HCEC 1CT (cell line): ENCODE data around the gene FBXO30.

ENCODE experiments used
- DNase-seq: peaks from one replicate; pipeline ENCODE4 v3.0.0-alpha.2; 2017

The FBXO30 gene

DNA sequence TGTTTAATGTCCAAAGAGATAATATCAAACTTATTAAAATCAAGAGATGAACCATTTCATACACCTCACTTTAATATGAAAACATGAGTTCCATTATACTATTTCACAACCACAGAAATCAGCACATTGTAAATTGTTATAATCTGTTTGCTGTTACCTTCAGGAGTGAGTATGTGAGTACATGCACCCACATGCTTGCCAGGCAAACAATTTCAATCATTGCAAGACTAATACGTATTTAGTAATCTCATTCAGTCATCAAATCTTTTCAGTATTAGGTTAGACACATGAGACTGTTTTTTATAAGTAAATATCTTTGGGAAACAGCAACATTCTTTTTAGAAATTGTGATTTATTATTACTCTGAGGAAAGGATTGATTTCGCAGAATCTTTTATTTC, 70.0 kb downstream of the FBXO30 start:
- DNase-seq, result no peak
